ENCODE data around the gene PCNT. TPM values are rescaled to one million over a fixed set of nuclear protein-coding genes. Genes with fewer than 3 reads are reported as not detected.

PCNT gene
- total RNA-seq, 2 donors from 2014 or later, result 52.8 to 63.4 TPM

DNA sequence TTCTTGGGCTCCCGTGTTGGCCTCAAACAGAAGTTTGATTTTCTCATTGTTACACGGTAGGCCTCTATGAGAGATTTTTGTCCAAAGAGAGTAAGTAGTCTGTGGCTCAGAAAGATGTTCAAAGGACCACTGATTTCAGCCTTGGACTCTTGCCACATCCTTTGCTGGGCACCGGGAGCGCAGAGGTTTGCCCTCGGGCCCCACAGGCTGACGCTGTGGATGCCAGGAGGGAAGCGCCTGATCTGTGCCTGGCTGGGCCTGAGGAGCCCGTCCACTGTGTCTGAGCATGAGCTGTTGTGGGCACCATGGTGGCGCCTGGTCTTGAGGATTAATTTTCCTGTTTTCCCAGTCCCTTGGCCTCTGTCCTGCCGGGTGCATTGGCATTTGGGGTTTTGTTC lies 52.3 kb downstream of the PCNT start:
- no peaks in the 10 kb centered on the region for H3K9me3 Mint-ChIP-seq
- no peak for DNase-seq (ENCODE audit: low spot score in 2 of 2)
- H3K27ac Mint-ChIP-seq, result no peak overlapping the region
- no peak for ATAC-seq
- peaks cover 19 to 27% of the 10 kb centered on the region in 2 donors for H3K36me3 Mint-ChIP-seq

DNA sequence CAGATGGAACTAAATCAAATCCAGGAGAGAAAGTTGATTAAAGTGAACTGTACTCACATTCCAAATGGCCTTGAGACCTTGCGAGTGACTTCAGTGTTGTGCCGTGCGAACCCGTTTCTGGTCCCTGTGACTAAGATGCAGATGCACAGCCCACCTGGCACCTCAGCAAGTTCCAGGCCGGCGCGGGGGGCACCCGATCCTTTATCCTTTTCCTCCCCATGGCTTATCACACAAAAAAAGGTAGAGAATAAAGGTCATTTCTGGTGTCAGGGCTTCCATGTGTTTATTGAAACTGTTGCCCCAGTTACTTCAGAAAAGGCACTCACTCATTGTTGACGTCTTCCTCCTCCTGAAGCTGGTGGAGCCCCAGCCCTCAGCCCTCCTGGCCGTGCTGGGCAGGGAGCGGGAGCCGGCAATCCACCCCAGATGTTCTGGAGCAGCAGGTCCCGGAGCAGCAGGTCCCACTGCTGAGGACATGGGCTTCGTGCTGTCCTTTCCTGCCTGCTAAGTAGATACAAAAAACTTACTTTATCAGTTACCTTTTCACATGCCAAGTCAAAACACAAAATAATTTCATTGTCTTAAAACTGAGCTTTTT lies 53.0 kb downstream of the PCNT start:
- Mint-ChIP-seq H3K27ac (peak overlapping the region in 1 of 2 donors; percentile 75), H3K36me3 (peaks cover 20 to 29% of the 10 kb centered on the region in 2 donors), H3K9me3 (peaks cover 4% of the 10 kb centered on the region in 2 donors)
- no peak for DNase-seq (ENCODE audit: low spot score in 2 of 2)
- ATAC-seq, result no peak

DNA sequence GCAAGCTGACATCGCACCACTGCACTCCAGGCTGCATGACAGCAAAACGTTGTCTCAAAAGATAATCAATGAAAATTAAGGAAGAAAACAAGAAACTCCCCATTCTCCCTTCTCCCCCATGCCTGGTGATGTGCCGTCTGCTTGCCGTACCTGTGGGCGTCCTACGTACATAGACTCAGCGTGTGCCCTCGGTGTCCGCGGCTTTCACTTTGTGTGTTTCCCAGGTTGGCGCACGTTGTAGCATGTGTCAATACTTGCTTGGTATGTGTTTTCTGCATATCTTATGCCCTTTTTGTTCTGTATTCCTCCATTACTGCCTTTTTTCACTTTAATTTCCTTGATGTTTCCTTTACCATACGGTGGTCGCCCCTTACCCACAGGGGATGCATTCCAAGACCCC lies 53.8 kb downstream of the PCNT start:
- Mint-ChIP-seq H3K9me3 (peaks cover 12 to 13% of the 10 kb centered on the region in 2 donors), H3K27ac (no peak overlapping the region)

DNA sequence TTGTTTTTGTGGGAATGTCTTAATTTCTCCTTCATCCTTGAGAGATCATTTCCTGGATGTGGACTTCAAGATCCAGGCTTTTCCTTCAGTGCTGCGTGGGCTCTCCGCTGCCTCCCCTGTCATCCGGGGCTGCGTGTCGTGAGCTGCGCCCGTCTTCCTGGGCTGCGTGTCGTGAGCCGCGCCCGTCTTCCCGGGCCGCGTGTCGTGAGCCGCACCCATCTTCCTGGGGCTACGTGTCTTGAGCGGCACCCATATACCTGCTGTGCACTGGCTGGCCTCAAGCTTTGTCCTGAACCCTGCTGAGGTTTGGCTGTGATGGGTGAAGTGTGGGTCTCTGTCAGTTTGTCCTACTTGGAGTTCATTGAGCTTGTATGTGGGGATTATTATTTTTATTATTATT lies 55.1 kb downstream of the PCNT start:
- Mint-ChIP-seq H3K36me3 (peaks cover 41 to 50% of the 10 kb centered on the region in 2 donors), H3K27ac (no peak overlapping the region), H3K9me3 (peaks cover 17 to 22% of the 10 kb centered on the region in 2 donors)
- DNase-seq (ENCODE audit: low spot score in 2 of 2) (no peak), ATAC-seq (no peak)

More for the DNA sequence above, 53.8 kb downstream of the PCNT start:
- H3K36me3 Mint-ChIP-seq, result peaks cover 28 to 37% of the 10 kb centered on the region in 2 donors
- ATAC-seq (no peak), DNase-seq (ENCODE audit: low spot score in 2 of 2) (no peak)

DNA sequence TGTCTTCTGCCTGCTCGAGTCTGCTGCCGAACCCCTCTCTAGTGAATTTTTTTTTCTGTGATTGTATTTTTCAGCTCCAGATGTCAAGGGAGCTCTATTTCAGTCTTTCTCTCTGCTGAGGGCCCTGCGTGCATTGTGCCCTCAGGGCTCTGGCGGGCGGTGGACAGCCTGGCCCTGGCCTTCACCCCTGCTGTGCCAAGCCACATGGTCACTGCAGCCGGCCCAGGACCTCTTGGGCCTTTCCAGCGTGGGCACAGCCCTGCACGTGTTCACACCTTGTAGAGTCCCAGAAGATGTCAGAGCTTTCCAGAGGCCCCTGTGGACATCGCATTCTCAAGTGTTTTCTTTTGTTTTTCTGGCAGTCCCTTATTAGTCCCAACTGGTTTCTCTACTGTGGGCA lies 55.7 kb downstream of the PCNT start:
- peaks cover 17 to 28% of the 10 kb centered on the region in 2 donors for H3K9me3 Mint-ChIP-seq
- H3K27ac Mint-ChIP-seq, result no peak overlapping the region
- no peak for ATAC-seq
- peaks cover 46 to 56% of the 10 kb centered on the region in 2 donors for H3K36me3 Mint-ChIP-seq
- DNase-seq (ENCODE audit: low spot score in 2 of 2), result no peak

DNA sequence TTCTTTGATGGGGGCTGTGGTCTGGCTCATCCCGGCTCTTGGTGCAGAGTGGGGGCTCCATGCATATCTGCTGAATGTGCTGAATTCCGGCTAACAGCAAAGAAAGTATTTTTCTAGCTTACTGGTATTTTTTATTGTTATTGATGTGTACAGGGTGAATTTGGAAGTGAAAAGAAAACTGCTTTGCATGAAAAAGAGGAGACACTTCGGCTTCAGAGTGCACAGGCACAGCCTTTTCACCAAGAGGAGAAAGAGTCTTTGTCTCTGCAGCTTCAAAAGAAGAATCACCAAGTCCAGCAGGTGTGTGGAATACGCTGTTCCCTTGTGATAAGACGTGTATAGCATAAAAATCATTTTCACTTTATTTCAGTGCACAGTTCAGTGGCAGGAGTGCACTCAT lies 57.6 kb downstream of the PCNT start:
- Mint-ChIP-seq H3K9me3 (peaks cover 17 to 28% of the 10 kb centered on the region in 2 donors), H3K27ac (no peak overlapping the region), H3K36me3 (peaks cover 46 to 68% of the 10 kb centered on the region in 2 donors)
- no peak for DNase-seq (ENCODE audit: low spot score in 2 of 2)
- no peak for ATAC-seq

DNA sequence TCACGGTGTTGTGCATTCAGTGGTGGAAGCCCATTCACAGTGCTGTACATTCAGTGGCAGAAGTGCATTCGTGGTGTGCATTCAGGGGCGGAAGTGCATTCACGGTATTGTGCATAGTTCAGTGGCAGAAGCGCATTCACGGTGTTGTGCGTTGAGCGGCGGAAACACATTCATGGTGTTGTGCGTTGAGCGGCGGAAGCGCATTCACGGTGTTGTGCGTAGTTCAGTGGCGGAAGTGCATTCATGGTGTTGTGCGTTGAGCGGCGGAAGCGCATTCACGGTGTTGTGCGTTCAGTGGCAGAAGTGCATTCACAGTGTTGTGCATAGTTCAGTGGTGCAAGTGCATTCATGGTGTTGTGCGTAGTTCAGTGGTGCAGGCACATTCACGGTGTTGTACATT lies 60.6 kb downstream of the PCNT start:
- no peak for ATAC-seq
- Mint-ChIP-seq H3K9me3 (peaks cover 17 to 28% of the 10 kb centered on the region in 2 donors), H3K36me3 (peaks cover 38 to 52% of the 10 kb centered on the region in 2 donors), H3K27ac (peak overlapping the region in 1 of 2 donors; percentile 14)
- no peak for DNase-seq (ENCODE audit: low spot score in 2 of 2)

DNA sequence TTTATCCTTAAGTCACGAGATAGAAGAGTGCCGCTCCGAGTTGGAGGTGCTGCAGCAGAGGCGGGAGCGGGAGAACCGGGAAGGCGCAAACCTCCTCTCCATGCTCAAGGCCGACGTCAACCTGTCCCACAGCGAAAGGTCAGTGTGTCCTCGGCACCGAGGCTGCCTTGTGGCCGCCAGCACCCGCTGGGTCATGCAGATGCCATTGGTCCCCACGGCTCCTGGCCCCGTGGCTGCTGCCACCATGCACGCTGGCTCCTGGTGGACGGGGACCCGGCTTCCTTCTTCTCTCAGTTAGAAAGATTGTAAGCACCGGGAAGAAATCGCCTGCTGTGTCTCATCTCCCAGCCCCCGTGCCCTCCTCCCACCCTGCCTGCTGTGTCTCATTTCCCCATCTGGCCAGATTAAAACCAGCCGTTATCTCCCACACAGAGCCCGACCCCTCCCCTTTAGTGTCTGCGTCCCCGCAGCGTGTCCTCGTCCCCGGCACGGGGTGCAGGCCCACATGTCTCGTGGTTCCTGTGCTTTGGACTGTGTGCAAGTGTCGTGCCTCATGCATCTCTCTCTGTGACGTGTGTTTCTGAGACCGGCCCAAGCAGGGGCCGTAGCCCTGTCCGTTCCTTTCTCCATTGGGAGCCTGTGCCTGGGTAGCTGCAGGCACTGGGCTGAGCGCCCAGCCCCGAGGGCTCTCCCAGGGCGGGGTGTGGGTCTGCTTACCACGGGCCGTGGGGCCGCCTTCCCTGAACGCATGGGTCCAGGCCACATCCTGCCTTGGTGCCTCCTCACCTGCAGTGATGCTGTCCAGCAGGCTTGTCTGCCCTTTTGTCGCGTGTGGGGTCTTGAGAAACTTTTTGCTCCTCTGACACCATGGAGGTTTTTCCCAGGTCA lies 62.1 kb downstream of the PCNT start:
- ATAC-seq, result no peak
- Mint-ChIP-seq H3K36me3 (peaks cover 40 to 48% of the 10 kb centered on the region in 2 donors), H3K9me3 (peaks cover 17 to 28% of the 10 kb centered on the region in 2 donors), H3K27ac (no peak overlapping the region)
- no peak for DNase-seq (ENCODE audit: low spot score in 2 of 2)

DNA sequence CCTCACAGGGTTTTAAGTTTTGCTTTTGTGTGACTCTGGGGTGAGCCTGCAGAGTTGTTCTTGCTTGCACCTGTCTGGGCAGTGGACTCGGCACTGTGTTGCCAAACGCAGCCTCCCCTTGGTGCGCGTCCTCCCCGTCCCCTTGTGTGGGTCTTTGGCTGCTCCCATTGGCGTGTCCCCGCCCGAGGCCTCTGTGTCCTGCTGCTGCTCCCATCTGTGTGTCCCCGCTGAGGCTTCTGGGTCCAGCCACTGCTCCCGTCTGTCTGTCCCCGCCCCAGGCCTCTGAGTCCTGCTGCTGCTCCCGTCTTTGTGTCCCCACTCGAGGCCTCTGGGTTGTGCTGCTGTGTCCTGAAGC lies 62.8 kb downstream of the PCNT start:
- Mint-ChIP-seq H3K36me3 (peaks cover 35 to 42% of the 10 kb centered on the region in 2 donors), H3K9me3 (peaks cover 16 to 26% of the 10 kb centered on the region in 2 donors), H3K27ac (peak overlapping the region in 1 of 2 donors; percentile 86)
- DNase-seq (ENCODE audit: low spot score in 2 of 2) (no peak), ATAC-seq (no peak)

DNA sequence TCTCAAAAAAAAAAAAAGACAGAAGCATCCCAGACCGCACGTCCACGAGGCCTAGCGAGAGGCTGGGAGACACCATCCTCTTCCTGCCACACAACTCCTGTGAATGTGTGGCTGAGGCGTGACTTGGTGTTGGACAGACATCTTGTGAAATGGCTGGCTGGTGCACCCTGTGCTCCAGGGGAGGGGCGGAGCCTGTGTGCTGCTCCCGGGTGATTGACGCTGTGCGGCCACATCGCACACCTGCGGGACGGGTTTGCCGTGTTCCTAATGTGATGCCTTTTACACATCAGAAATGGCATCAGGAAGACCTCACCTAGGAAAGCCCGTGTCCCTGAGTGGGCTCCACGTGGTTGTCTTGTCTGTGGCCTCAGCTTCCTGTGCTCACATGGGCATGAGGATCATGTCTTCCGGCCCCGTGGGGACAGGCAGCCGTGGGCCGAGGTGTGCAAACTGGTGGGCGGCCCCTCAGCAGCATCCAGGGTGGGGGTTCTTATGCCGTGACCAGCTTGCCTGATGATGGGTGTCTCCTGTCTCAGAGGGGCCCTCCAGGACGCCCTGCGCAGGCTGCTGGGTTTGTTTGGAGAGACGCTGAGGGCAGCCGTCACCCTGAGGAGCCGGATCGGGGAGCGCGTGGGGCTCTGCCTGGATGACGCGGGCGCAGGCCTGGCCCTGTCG lies 64.4 kb downstream of the PCNT start:
- Mint-ChIP-seq H3K9me3 (peaks cover 0 to 9% of the 10 kb centered on the region in 2 donors), H3K27ac (no peak overlapping the region), H3K36me3 (peaks cover 19 to 26% of the 10 kb centered on the region in 2 donors)
- ATAC-seq (no peak), DNase-seq (ENCODE audit: low spot score in 2 of 2) (no peak)

DNA sequence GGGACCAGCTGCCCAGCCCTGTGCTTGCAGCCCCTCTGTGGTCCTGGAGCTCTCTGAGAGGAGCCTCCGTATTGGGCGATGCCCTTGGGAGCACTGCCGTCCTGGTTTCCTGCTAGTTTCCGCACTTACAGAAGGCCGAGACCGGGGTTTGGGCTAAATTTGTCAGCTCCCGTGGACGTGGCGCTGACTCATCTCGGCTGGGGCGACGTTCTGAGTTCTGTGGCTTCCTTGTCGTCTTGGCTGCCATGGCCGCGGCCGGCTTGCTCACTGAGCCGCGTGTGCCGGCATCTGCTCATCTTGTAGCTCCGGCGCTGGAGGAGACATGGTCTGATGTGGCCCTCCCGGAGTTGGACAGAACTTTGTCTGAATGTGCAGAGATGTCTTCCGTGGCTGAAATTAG lies 64.9 kb downstream of the PCNT start:
- no peak for DNase-seq (ENCODE audit: low spot score in 2 of 2)
- H3K36me3 Mint-ChIP-seq, result peaks cover 13 to 20% of the 10 kb centered on the region in 2 donors
- no peak for ATAC-seq
- no peak overlapping the region for H3K27ac Mint-ChIP-seq
- peaks cover 0 to 7% of the 10 kb centered on the region in 2 donors for H3K9me3 Mint-ChIP-seq

DNA sequence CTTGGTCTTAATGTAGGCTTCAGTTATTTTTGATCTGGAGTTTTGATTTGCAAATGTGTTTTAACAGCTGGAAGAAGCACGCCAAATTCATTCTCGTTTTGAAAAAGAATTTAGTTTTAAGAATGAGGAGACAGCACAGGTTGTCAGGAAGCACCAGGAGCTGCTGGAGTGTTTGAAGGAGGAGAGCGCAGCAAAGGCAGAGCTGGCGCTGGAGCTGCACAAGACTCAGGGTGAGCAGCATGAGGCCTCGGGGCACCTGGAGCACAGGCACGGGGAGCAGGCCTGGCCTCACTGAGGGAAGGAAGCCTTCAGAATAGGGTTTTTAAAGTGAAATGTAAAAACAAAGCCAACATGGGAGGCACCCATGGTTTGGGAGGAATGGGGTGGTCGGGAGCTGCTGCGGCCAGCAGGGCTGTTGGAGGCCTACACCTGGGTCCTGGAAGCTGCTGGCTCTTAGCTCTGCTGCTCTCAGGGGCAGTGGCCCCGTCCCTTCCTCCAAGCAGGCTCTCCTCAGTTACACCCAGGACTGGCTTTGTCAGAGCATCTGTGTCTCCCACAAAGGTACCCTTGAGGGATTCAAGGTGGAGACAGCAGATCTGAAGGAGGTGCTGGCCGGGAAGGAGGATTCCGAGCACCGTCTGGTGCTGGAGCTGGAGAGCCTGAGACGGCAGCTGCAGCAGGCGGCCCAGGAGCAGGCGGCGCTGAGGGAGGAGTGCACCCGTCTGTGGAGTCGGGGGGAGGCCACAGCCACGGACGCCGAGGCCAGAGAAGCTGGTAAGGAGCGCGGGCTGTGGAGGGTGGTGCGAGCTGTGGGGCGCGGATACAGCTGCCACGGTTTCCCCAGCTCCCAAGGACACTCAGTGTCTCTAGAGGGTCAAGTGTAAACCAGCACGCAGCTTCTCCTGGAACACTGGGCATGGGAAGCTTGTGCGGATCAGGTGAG lies 66.9 kb downstream of the PCNT start:
- DNase-seq (ENCODE audit: low spot score in 2 of 2) (no peak), ATAC-seq (no peak)
- Mint-ChIP-seq H3K27ac (peak overlapping the region; percentile 28 to 72), H3K9me3 (no peaks in the 10 kb centered on the region), H3K36me3 (peaks cover 6 to 9% of the 10 kb centered on the region in 2 donors)

DNA sequence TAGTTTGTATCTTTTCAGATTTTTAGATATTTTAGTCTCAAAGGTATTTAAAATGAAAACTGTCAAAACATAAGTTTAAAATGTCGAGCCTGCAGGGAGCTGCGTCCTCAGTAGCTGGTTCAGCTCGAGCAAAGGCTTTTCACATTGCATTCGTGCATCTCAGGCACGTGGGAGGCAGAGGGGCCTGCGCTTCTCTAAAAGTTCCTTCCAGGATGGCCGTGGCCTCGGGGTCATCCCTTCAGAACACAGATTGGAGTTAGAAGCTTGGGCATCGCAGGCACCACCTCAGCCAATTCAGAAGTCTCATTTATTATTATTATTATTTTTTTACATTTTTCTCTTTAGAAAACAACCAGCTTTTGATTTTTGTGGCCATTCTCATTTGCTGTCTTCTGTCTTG lies 67.8 kb downstream of the PCNT start:
- DNase-seq (ENCODE audit: low spot score in 2 of 2), result no peak
- H3K36me3 Mint-ChIP-seq, result peaks cover 5 to 6% of the 10 kb centered on the region in 2 donors
- no peak for ATAC-seq
- H3K27ac Mint-ChIP-seq, result no peak overlapping the region
- no peaks in the 10 kb centered on the region for H3K9me3 Mint-ChIP-seq

DNA sequence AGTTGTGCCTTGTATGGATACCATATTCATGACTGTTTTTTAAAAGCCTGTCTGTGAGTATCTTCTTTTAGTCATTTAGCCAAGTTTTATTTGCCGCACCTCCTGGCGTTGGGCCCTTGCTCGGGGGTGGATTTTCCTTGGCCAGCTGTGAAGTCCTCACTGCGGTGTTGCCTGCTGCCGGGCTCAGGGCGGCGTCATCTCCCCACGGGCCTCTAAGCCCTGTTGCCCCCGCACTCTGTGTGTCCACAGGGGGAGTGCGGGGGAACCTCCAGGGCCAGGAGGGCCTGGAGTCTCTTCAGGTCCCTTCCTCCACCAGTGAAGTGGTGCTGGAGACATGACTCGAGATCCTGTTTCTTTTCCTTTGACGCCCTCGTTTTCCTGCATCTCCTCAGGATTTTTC lies 69.0 kb downstream of the PCNT start:
- no peak for ATAC-seq
- Mint-ChIP-seq H3K9me3 (no peaks in the 10 kb centered on the region), H3K27ac (peak overlapping the region in 1 of 2 donors; percentile 74), H3K36me3 (peaks cover 5 to 6% of the 10 kb centered on the region in 2 donors)
- DNase-seq (ENCODE audit: low spot score in 2 of 2), result no peak

DNA sequence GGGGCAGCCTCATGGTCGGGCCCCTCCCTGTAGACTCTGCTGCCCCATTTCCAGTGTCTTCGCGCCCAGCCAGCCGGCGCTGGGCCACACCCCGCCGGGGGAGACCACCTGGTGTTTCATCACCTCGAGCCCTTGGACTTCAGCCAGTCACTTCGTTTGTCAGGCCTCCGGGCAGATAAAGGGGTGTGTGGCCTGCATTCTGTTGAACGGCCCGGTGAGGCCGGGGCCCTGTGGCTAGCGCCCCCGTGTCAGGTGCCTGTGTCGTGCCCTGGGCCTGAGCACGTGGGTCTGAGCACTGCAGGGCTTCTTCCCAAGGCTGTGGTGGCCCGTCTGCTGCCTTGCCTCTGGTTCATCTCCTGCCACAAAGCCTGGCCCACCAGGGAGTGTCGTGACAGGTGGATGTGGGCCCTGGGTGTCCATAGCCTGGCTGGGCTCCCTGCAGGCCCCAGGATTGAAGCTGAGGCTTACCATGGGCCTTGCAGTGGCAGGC lies 69.5 kb downstream of the PCNT start:
- DNase-seq (ENCODE audit: low spot score in 2 of 2) (no peak), ATAC-seq (no peak)
- H3K27ac Mint-ChIP-seq, result no peak overlapping the region
- no peaks in the 10 kb centered on the region for H3K9me3 Mint-ChIP-seq
- peaks cover 5 to 6% of the 10 kb centered on the region in 2 donors for H3K36me3 Mint-ChIP-seq
